ENCODE measurements around the gene FCHSD1. TPM values are rescaled to one million over a fixed set of nuclear protein-coding genes. Genes with fewer than 3 reads are reported as not detected.
A peak's percentile ranks its signal among the peaks of the same experiment; 100 is the strongest.

The FCHSD1 gene
- total RNA-seq = 42.2 TPM

DNA sequence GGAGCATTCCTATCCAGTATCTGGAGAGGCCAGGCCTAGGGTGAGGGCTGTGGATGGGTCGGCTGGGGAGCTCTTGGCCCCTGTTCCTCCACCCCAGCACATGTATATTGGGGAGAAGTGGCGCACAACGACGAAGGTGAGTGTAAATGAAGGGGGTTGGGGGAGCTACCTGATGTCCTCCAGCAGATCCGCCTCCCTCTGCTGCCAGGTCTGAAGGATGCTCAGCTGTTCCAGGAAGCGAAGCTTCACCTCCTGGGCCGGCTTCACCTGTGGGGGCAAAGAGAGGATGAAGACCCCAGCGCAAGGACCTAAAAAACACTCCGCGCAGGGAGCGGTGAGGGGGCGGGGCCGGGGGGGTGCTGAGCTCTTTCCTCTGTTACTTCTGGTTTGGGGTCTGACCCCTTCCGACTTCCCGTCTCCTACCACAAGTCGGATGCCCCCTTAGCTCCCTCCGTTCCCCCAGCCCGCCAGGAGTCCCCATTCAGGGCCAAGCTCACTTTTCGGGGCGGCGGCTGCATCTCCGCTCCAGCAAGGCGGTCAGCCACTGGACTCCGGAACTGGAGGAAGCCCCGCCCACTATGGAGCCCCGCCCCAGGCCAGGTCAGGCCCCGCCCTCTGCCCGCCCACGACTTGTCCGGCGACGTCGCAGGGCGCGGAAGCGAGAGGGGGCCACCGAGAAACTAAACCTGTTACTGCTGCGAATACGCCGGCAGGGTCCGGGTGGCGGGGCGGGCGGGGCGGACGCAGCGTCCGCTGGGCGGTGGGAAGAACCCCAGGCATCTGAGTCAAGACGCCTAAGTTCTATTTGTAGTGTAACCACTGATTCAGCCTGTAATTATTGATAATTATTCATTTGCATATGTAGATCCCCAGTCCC, at the start of gene FCHSD1:
FCHSD1 (minus strand) TSS at position 568 of the 877 bp plus-strand sequence; CDS start at position 518, 50 bp downstream.
- TF ChIP-seq CTCF (IDR thresholded peaks at IDR 0.05) (no peak), POLR2AphosphoS5 (IDR thresholded peaks at IDR 0.05; ENCODE audit: insufficient read depth in 1 of 2, low read depth in 1 of 2) (peak; percentile 38 to 78), POLR2A (IDR thresholded peaks at IDR 0.05) (no peak)
- Histone ChIP-seq H3K27ac (peak within 1 kb of the TSS; percentile 68), H3K36me3 (peaks cover 0 to 16% of the 10 kb centered on the region in 2 donors), H3K9me3 (no peaks in the 10 kb centered on the region), H3K27me3 (no peaks in the 10 kb centered on the region), H3K4me1 (peaks cover 20% of the 10 kb centered on the region), H3K4me3 (peak within 1 kb of the TSS; percentile 57 to 61)
- intact Hi-C loops (cut with DNase I) = no loop called here
- DNase-seq (ENCODE audit: extremely low spot score in 2 of 2) = peak in 1 of 2 donors; percentile 94

GRCh38 chr5:141697586-141697985, 46.4 kb upstream of the FCHSD1 start:
- no peaks in the 10 kb centered on the region for H3K27me3 ChIP-seq
- no peak overlapping the region for H3K27ac ChIP-seq
- H3K36me3 ChIP-seq = no peaks in the 10 kb centered on the region
- no peak overlapping the region for H3K4me3 ChIP-seq
- DNase-seq (ENCODE audit: extremely low spot score in 2 of 2) = no peak
- peaks cover 15% of the 10 kb centered on the region for H3K4me1 ChIP-seq
- H3K9me3 ChIP-seq = no peaks in the 10 kb centered on the region
- intact Hi-C loops (cut with DNase I) = loop anchor here (10.0 kb wide), 1 partner anchor 447 kb away; no protein-coding TSS in a partner anchor
- TF ChIP-seq POLR2A (IDR thresholded peaks at IDR 0.05) (no peak), CTCF (IDR thresholded peaks at IDR 0.05) (no peak), POLR2AphosphoS5 (IDR thresholded peaks at IDR 0.05; ENCODE audit: insufficient read depth in 1 of 2, low read depth in 1 of 2) (no peak)

- no peak for DNase-seq (ENCODE audit: extremely low spot score in 2 of 2)
- no peak overlapping the region for H3K4me3 ChIP-seq
- H3K27ac ChIP-seq = no peak overlapping the region
- no peaks in the 10 kb centered on the region for H3K9me3 ChIP-seq
- no peaks in the 10 kb centered on the region for H3K27me3 ChIP-seq
- no peaks in the 10 kb centered on the region for H3K36me3 ChIP-seq
- TF ChIP-seq POLR2A (IDR thresholded peaks at IDR 0.05) (no peak), POLR2AphosphoS5 (IDR thresholded peaks at IDR 0.05; ENCODE audit: insufficient read depth in 1 of 2, low read depth in 1 of 2) (no peak), CTCF (IDR thresholded peaks at IDR 0.05) (no peak)
- intact Hi-C loops (cut with DNase I) = loop anchor here (10.0 kb wide), 1 partner anchor 448 kb away; no protein-coding TSS in a partner anchor
- H3K4me1 ChIP-seq = peaks cover 12% of the 10 kb centered on the region
Observed at GRCh38 chr5:141696431-141696830, 45.2 kb upstream of the FCHSD1 start.

- Histone ChIP-seq H3K4me3 (no peak overlapping the region), H3K27ac (no peak overlapping the region), H3K27me3 (no peaks in the 10 kb centered on the region), H3K4me1 (peaks cover 11% of the 10 kb centered on the region), H3K36me3 (no peaks in the 10 kb centered on the region), H3K9me3 (no peaks in the 10 kb centered on the region)
- TF ChIP-seq CTCF (IDR thresholded peaks at IDR 0.05) (no peak), POLR2A (IDR thresholded peaks at IDR 0.05) (no peak), POLR2AphosphoS5 (IDR thresholded peaks at IDR 0.05; ENCODE audit: insufficient read depth in 1 of 2, low read depth in 1 of 2) (no peak)
- no peak for DNase-seq (ENCODE audit: extremely low spot score in 2 of 2)
- intact Hi-C loops (cut with DNase I) = loop anchor here (10.0 kb wide), 1 partner anchor 449 kb away; no protein-coding TSS in a partner anchor
Observed at GRCh38 chr5:141695627-141696215, 44.5 kb upstream of the FCHSD1 start.
